Measurements from ENCODE around the gene CENPM.

GRCh38 chr22:41929418-41929810 lies 17.5 kb downstream of the CENPM start:
- TF ChIP-seq EZH2 (IDR thresholded peaks at IDR 0.05; ENCODE audit: borderline replicate concordance, low read length) (no peak), CTCF (IDR thresholded peaks at IDR 0.05; ENCODE audit: low read length) (no peak)
